EL (cell line): ENCODE results near the gene PRR7.
"Not testable (repeated sequence)": the region's sequence is repeated elsewhere in the genome, so short reads cannot be mapped to it uniquely, and the experiment has no call there.

Experiments used
- DNase-seq: peaks from one replicate; pipeline ENCODE4 v3.0.0-alpha.2; 2016

The PRR7 gene

DNA sequence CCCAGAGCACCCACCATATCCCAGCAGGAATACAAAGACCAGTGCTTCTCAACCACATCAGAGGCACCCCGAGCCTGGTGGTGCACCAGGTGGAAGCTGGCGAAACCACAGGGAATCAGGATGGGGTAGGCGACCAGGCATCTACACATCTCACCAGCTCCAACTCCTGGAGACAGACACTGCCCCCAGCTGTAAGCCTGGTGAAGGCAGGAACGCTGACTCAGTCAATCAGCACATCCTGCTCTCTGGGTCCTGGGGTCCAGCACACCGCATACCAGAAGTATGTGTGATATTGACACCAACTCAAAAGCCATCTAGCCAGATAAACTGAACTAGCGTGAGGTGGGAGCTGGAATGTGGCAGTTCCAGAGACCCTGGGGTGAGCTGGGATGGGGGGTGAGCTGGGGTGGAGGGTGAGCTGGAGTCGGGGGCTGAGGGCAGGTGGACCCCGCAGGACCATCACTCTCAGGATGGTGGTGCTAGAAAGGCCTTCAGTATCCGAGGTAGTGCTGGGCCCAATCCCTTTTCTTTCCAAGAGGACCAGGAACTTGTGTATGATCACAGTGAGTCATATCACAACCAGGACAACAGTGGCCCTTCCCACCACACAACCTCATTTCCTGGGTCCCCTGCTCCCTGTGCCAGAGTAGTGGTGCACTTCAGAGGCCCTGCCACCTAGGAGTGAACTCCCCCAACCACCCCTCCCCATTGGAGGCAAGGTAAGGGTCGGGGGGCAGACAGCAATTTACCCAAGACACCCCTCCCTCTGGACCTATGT is 24.3 kb downstream of the PRR7 start:
- peak; percentile 73 for DNase-seq

DNA sequence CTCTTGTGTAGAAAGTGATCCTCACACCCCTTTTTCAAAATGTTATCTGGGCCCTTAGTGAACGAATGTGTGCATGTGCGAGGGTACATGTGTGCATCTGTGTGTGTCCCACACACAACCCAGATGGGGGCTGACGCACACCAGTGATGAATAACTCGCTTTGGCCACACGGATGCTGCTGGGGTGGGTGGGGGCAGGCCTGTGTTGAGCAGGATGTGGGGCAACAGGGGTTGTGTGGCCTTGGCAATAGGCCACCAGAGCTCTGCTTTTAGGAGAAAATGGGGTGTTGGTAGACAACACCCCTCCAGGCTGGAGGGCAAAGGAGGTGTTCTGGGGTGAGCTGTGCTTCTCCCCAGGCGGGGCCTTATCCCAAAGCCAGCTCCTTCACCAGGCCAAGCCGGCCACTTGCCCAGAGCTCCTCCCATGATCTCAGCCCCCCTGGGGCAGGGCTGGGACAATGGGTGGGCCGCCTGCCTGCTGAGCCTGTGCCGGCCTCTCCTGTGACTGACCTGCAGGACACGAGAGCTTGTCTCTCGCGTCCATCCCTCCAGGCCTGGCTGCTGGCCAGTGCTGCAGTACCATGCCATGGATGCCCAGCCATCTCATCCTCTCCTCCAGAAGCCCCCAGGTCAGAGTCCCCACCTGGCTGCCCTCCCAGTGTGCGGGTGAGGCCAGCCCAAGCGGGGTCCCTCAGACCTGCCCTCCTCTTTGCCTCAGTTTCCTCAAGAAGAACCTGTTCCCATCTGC is 25.2 kb downstream of the PRR7 start:
- peak; percentile 76 for DNase-seq

DNA sequence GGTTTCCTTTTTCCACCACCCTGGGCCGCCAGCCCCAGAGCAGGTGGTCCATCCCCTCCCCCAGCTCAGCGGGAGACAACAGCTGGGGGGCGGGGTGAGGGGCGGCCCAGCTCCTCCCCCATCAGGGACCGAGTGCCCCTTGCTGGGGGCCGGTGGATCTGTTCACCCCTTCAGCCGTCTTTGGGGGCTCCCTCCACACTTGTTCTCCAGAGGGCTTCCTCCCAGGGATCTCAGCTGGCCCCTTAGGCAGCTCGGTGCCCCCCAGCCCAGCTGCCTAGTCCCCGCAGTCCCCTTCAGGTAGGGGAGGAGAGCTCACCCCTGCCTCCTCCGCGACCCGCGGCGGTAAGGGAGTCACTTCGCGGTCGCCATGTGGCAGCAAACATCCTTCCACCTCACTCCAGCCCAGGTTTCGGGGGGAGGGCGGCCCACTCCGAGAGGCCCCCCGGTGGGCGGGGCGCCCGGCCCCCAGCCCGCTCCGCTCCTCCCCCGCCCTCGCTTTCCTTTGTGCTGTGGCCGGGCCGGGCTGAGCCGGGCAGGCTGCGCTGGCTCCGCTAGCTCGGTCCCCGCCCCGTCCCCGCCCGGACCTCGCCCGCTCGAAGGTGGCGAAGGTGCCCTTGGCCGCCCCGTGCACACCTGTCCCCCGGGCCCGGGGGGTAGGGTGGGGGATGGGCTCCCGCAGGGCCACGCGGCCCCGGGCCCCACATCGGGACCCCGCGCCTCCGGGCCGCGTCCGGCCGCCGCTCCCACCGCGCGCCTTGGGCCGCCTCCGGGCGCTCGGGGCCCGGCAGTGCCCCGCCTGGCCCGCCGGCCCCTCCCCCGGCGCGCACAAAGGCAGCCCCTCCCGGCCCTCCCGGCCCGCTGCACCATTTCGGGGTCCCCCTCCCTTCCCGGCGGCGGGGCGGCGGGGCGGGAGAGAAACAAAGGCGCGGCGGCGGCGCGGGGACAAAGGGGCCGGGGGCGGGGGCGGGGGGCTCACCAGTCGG is 26.1 kb downstream of the PRR7 start:
- peak; percentile 55 for DNase-seq

DNA sequence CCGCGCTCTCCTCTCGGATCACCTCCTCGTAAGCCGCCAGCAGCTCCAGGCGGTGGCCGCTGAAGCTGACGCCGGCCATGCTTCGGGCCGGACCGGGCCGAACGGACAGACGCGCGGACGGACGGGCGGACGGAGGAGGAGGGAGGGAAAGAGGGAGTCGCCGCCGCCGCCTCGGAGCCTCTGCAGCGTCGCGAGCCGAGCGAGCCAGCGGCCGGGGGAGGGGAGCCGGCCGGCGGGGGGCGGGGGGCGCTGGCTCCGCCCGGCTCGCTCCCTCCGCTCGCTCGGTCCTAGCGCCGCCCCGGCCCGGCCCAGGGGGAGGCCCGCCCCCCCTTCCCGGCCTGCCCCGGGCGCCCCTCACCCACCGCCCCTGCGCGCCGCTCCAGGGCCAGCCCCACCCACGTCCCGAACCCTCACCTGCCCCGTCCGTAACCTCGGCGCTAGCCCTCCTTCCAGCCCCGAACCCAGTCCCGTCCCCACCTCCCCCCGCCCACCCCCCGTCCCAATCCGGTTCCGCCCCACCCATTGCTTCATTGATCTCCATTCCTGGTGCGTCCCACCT is 26.9 kb downstream of the PRR7 start, which contains the start of gene DBN1:
Gene DBN1 (minus strand): TSS at position 192 of the 559 bp plus-strand sequence. CDS start 113 bp downstream, at position 79.
- peak; percentile 64 for DNase-seq

DNA sequence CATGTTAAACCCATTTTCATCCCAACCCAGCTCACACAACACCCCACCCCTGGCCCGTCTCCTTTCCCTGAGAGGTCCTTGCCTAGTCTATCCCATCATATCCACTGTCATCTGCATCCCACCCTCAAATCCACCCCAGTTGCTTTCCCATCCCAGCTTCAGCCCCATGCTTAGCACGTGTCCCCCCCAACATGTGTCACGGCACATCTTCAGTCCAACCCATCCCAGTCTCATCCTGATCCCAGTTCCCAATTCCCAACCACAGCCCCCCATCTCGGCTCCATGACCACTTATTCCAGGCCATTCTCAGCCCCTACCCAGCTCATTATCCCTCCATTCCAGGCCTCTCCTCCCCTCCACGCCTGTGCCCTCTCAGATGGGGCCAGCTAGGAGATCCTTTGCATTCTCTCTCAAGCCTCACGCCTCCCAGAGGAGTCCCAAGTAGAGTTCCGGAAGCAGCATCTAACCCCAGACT is 27.4 kb downstream of the PRR7 start:
- no peak for DNase-seq

DNA sequence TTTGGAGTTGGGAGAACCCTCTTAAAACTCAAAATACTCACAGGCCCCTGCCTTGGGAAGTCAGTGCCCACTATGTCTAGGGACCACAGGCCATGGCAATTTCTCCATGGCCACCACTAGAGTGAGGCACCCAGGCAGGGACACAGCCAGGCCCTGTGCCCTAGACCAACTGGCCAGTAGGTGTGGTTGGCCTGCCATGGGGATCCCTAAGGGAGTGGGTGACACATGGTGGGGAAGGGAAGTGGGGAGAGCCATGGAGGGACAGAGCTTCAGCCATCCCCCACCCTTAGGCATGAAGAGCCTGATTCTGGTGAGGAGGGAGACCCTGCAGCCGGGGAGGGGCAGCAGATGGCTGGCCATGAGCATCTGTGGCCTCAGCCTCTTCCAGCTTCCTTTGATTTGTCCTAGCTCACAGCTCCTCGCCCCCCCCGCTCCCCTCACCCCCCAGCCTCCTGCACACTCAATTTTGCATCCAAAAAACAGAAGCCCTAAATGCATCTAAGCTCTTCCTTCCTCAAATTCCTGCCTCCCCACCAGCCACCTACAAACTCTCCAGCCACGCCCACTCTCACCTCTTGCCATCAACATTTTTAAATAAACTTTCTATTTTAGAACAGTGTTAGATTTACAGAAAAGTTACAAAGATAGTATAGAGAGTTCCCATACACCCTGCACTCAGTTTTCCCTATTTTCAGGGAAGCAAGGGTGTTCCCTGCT is 28.4 kb downstream of the PRR7 start:
- DNase-seq, result no peak

DNA sequence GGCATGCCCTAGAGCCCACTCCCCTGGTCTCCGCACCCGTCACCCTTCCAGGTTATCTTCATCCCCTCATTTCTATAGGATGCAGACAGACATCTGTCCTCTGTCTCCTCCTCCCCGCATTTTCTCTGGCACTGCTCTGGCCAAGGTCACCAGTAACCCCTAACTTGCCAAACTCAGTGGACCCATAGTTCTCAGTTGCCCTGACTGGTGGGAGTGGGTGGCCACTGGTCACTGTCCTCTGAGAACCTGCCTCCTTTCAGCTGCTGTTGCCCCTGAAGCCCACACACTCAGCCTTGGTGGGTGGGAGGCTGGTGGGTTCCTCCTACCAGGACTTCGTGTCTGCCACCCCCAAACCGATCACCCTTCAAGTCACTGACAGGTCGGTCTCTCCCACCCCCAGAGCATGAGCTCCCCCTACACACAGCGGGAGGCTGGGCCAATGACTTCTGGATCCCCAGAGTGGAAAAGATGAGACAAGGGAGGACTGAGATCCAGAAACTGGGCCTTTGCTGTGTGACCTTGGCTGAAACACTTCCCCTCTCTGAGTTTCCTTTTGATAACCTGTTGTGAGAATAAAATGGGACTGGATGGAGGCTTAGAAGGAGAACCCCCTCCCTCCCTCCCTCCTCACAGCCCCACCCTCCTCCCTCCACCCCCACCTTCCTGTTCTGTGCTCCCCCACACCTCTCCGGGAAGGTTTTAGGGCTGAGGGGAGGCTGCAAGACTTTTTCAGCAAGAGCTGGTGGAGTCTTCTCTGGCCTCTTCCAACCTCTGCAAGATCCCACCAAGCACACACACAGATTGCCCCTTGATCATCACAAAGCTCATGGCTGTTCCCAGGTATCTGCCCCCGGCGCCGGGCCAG is 29.2 kb downstream of the PRR7 start:
- no peak for DNase-seq

DNA sequence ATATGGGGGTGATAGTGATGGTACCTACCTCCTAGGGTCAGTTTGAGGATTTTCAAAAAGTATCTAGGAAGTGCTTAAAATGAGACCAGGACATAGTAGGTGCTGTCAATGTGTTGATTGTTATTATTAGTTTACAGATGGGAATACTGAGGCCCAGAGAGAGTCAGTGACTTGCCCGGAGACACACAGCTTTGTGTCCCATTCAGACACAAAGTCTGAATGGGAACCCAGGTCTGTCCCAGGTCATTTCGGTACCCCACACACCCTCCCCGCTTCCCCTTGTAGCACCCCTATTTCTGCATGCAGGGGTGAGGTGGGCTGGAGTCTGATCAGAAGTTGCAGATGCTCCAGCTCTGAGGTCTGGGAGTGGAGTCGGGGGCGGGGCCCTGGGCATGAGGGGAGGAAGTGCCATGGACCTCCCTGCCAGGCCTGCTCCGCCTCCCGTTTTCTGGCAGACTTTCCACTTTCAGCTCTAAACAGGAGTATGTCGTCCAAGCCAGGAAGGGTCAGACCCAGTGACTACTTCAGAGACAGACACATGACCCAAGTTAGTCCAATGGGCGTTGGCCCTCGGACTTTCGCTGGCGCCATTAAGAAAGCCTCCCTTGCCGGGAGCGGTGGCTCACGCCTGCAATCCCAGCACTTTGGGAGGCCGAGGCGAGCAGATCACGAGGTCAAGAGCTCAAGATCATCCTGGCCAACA is 30.1 kb downstream of the PRR7 start:
- no peak for DNase-seq

DNA sequence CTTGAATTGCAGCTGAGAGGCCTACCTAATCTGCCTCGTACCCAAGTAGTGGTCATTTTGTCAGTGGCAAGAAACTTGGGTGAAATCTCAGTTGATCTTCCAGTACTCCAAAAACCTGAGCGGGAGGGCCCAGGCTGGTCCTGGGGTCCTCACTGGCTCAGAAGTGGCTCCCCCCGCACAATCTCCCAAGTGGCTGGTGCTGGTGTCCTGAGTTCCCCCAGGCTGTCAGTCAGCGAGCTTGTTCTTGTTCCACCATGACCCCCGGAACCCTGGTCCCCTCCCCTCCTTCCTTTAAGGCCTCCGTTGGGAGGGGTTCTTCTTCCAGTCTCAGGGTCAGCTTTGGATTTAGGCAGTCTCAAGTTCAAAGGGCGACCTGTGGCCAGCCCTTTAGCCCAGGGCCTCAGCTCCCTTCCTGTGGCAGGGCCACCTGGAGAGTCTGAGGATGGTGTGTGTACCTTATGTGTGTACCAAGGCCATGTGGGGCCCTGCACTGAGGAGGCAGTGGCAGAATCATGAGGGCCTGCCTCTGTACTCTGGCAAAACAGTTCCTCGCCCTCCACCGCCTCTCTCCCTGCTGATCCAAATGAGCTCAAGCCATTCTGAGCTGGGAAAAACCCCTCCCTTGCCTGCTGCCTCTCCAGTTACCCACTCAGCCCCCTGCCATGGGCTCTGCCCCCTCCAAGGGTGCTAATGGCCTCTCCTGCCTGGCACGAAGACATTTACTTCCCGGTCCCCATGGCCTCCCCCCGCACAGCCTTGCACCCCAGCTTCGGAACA is 31.3 kb downstream of the PRR7 start:
- no peak for DNase-seq

DNA sequence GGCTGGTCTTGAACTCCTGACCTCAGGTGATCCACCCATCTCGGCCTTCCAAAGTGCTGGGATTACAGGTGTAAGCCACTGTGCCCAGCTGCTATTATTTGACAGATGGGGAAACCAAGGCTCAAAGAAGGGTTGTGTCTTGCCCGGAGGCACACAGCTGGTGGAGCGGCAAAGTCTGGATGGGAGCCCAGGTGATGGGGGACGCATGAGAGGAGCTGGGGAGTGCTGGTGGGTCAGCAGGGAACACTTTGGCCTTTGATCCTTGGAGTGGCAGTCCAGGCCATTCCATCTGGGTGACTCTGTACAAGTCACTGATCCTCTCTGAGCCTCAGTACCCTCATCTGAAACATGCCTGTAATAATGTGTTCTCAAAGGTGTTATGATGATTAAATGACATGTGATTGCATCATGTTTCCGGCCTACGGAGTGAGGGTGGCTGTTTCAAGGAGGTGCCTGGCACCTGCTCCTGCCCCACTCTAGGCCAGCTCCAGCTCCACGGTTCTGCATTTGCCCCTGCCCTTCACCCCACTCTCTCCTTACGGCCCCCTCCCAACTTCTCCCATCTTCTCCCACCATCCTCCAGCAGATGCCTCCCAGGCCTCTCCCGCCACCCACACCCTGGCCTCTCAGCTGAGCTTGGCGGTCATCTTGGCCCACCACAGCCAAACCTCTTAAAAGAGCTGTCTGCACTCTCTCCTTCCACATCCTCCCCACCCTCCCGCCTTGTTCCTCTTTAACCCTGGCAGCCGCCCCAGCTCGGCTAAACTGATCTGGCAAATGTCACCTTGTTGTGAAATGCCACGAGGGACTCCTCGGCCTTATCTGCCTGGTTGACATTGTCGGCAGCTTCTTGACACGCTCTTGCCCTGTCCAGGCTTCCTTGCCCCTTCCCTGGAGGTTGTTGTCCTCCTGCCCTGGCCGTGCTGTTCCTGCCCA is 32.4 kb downstream of the PRR7 start:
- no peak for DNase-seq

DNA sequence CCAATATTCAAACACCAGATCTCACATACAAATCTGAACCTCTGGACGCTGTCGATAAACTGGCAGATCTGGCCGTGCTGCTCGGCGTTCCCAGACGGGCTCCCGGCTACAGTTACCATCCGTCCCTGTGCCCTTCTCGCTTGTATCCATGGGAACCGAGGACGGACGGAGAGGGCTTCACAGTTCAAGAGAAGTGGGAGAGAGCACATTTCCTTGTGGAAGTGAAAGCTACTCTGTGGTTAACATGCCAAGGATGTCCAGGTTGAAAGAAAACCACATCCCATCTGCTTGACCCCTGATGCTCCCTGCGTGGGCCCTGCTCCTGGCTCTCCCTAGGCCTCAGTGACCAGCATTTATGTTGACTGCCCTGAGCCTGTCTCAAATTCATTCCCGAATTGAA is 33.2 kb downstream of the PRR7 start:
- peak; percentile 51 for DNase-seq

DNA sequence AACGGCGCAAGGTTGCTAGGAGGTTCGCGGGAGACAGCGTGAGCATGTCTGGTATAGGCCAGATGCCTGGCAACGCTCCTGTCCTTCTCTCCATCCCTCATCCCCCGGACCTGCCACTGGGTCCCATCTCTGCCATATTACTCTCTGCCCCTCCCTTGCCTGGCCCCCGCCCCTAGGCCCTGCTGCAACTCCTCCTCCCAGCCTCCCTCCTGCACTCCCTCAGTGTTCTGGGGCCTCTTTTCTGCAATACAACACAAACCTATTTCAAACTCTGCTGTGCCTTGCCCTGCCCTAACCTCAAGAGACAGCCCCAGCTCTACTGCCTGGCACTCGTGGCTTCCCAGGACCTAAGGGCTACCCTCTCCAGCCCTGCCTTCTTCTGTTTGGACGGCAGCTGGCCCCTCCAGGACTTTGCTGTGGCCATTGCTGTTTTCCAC is 35.8 kb downstream of the PRR7 start:
- no peak for DNase-seq

DNA sequence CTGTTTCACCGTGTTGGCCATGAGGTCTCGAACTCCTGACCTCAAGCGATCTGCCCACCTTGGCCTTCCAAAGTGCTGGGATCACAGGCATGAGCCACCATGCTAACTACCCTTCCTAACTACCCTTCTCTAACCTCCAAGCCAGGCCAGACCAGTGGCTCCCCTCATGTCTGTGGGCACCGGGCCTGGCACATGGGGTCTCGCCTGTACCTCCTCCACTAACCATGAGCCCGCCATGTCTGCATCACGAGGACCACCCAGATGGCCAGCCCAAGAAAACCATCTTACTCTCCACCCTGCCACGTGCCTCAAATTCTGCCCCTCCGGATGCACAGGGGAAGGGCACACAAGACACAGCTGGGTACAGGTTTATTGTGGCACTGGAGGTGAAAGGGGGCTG is 36.4 kb downstream of the PRR7 start:
- no peak for DNase-seq

DNA sequence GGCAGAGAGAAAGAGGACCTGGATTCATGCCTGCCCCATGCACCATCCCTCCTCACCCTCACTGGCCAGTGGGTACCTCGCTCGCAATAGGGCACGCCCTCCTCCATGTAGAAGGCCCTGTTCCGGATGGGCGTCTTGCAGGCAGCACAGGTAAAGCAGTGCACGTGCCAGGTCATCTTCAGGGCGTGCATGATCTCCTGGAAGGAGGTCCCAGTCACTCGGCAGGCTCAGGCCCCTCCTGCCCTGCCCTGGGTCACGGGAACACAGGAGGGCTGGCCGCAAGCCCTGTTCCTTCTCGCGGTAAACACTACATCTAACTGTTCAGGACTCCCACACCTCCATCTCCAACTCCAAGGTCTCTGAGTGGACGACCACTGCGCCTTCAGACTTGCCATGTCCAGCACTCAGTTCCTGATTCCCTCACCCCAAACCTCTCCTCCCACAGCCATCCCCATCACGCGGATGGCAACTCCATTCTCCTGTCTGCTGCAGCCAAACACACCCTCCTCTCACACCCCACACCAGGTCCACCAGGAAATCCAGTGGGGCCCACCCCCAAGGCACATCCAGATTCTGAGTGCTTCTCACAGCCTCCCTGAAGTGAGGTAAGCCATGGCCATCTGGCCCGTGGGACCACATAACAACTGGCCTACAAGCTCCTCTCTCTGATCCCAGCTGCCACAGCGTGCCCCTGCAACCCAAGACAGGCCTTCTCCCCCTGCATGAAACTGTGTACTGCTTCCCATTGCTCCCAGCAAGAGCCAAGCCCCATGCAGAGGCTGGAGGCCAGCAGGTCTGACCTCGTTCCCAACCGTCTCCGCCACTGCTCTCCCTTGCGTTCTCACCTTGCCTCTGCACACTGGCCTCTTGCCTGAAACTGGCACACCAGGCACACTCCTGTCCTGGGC is 37.6 kb downstream of the PRR7 start:
- DNase-seq, result no peak

DNA sequence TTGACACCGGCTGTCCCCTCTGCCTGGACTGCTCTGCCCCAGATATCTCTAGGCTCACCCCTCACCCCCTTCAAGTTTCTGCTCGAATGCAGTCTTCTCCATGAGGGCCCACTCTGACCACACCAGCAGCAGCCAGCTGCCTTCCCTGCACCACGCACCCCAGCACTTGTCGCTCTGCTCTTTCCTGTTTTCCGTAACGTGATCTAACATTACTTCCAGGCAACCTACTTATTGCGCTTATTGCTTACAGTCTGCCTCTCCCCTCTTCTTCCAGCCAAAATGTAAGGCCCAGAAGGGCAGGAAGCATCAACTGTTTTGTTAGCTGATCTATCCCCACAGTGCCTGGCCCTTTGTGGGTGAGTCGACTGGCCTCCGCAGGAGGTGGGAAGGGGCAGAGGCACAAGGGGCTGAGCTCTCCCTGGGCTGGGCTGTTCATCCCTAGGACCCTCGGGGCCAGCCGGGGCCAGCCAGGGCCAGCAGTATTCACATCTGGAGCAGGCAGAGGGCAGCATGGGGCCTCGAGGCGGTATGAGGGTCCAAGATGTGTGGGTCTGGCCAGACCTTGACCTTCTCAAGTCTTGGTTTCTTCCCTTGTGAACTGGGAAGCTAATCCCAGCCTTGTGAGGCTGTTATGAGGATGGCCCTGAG is 38.4 kb downstream of the PRR7 start:
- DNase-seq, result no peak

DNA sequence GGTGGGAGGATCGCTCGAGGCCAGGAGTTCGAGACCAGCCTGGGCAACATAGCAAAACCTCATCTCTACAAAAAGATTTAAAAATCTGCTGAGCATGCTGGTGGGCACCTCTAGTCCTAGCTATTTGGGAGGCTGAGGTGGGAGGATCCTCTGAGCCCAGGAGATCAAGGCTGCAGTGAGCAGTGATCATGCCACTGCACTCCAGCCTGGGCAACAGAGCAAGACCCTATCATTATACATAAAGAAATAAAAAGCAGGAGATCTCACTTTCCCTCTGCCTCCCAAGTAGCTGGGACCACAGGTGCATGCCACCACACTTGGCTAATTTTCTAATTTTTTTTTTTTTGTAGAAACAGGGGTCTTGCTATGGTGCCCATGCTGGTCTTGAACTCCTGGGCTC is 39.1 kb downstream of the PRR7 start:
- DNase-seq, result not testable (repeated sequence)

DNA sequence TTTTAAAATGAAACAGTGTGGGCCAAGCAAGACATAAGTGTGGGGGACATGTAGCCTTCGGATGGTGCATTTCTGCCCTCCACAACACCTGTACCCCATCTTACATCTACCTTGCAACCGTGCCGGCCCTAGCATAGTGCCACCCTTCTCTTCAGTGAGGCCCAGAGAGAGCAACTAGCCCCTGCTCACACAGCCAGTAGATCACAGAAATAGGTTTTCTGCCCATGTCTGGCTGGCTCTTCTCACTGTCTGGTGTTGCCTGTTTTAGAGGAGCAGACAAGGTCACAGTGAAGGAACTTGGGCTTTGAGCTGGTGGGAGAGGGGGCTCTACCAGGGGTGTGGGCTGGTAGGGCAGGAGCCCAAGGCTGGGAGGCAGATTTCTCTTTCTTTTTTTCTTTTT is 39.6 kb downstream of the PRR7 start:
- no peak for DNase-seq
